NB4 (cell line): ENCODE measurements around the gene ME3.

Source experiments
- DNase-seq: peaks from one replicate; pipeline ENCODE4 v3.0.0; 2010; ENCODE audit warnings: low read depth
- H3K4me3 ChIP-seq: one replicate; pipeline ENCODE4 v1.5.1; 2011; ENCODE audit warnings: mild to moderate bottlenecking, low read depth, low read length, moderate library complexity
- CTCF ChIP-seq: IDR thresholded peaks from one replicate; pipeline ENCODE4 v1.5.1; 2012; ENCODE audit warnings: low read depth, low read length
- MAX ChIP-seq: IDR thresholded peaks from 2 replicates; pipeline ENCODE4 v1.6.1; 2011; ENCODE audit warnings: low read depth, low read length
- MYC ChIP-seq: IDR thresholded peaks from 2 replicates; pipeline ENCODE4 v1.6.1; 2011; ENCODE audit warnings: low read depth, low read length
- POLR2A ChIP-seq: IDR thresholded peaks from 2 replicates; pipeline ENCODE4 v1.6.1; 2011; ENCODE audit warnings: mild to moderate bottlenecking; ENCODE audit not compliant: insufficient read length; ENCODE audit errors: extremely low read depth

The ME3 gene

DNA sequence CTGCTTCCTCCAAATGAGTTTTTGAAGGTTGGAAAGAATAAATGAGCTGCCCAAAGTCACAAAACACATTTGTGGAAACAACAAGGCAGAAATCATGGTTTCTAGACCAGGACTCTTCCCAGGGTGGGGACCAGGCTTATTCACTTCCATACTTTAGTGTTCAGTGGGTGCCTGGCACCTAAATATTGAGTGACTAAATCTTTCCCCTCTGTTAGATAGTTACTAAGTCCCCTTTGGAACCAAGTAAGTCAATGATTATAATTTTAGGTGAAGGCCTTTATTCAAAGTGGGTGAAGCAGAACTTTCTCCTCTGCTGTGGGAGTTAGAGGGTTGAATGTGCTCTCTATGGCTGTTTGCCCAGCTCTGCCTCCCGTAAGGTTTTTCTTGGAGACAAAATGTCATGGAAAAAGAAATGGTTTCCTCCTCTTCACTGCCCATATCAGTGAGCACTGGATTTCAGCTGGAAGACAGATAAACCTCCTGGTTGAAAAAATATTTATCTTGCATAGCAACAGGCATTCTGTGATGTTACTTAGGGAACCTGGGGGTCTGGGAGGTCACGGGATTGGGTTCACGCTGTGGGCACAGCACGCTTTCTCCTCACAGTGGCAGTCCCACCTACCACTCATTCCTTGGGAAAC is 179.9 kb downstream of the ME3 start:
- H3K4me3 ChIP-seq, result no peak overlapping the region
- no peak for TF ChIP-seq POLR2A
- TF ChIP-seq CTCF, result no peak
- no peak for TF ChIP-seq MAX
- no peak for TF ChIP-seq MYC
- no peak for DNase-seq

DNA sequence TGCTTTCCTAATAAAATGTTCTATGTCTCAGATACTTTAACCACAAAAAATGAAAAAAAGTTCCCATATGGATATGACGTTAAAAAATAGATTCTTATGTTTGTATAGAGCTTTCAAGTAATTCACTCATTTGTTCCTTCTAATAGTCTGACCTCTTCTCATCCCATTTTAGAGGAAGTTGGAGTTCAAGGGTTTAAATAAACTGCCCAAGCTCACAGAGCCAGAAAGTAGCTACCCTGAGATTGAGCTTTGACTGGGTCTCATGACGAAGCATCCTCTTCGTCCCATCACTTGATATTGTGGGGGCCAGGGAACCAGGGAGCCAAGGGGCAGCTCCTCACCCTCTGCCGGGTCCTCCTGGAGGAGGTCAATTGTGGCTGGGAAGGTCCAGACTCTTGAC is 181.4 kb downstream of the ME3 start:
- DNase-seq, result no peak
- TF ChIP-seq CTCF, result no peak
- TF ChIP-seq MAX, result no peak
- no peak for TF ChIP-seq MYC
- no peak for TF ChIP-seq POLR2A
- no peak overlapping the region for H3K4me3 ChIP-seq

DNA sequence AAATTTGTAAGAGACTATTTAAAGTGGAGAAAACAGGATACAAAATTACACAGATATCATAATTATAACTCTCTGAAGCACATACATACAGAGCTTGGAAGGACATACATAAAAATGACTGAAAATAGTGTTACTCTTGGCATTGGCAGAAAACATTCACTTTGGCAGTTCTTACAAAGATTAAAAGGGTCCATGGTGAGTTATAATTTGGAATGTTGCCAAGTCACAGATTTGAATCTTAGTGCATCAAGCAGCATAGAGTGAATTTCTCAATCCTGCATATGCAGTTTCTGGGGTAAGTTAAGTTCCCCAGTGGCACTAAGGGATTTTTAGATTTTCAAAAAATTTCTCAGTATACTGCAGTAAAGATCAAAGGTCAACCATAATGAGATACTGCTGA is 181.8 kb downstream of the ME3 start:
- TF ChIP-seq MAX (no peak), MYC (no peak), CTCF (no peak), POLR2A (no peak)
- DNase-seq, result no peak
- no peak overlapping the region for H3K4me3 ChIP-seq

- DNase-seq, result no peak
- no peak overlapping the region for H3K4me3 ChIP-seq
- TF ChIP-seq MAX (no peak), POLR2A (no peak), CTCF (no peak), MYC (no peak)
Measured at GRCh38 chr11:86489442-86489841, 183.0 kb downstream of the ME3 start.

- no peak overlapping the region for H3K4me3 ChIP-seq
- DNase-seq, result no peak
- TF ChIP-seq MAX, result no peak
- no peak for TF ChIP-seq CTCF
- TF ChIP-seq POLR2A, result no peak
- no peak for TF ChIP-seq MYC
Measured at GRCh38 chr11:86488553-86488952, 183.9 kb downstream of the ME3 start.

- no peak for TF ChIP-seq POLR2A
- TF ChIP-seq CTCF, result no peak
- TF ChIP-seq MAX, result no peak
- no peak for TF ChIP-seq MYC
- H3K4me3 ChIP-seq, result no peak overlapping the region
- DNase-seq, result no peak
Measured at GRCh38 chr11:86487671-86488070, 184.7 kb downstream of the ME3 start.
